GM23338 (cell line): ENCODE data around the gene BBOF1. TPM values are rescaled to one million over a fixed set of nuclear protein-coding genes. Genes with fewer than 3 reads are reported as not detected.
"Not testable (repeated sequence)": the region's sequence is repeated elsewhere in the genome, so short reads cannot be mapped to it uniquely, and the experiment has no call there.

ENCODE experiments used
- ATAC-seq: fragments of 200-7000 bp; cut with Tn5 transposase; 3 replicates; pipeline ENCODE4 v1.9.1; 2020
- DNase-seq: peaks from one replicate; pipeline ENCODE4 v3.0.0-alpha.2; 2015; ENCODE audit warnings: low spot score
- H2AFZ ChIP-seq: fragments of 200-600 bp; sonication (generic); 2 replicates; pipeline ENCODE4 v1.8.0; 2016; ENCODE audit warnings: antibody characterized with exemption, mild to moderate bottlenecking, moderate library complexity
- H3F3A ChIP-seq: fragments of 200-600 bp; sonication (generic); replicated peaks from 2 replicates; pipeline ENCODE4 v1.8.0; 2017; ENCODE audit warnings: antibody characterized with exemption, mixed run types, low read depth
- H3K27ac ChIP-seq: fragments of 200-600 bp; sonication (generic); 2 replicates; pipeline ENCODE4 v1.6.1; 2016; ENCODE audit warnings: low read depth
- H3K27me3 ChIP-seq: fragments of 200-600 bp; sonication (generic); 2 replicates; pipeline ENCODE4 v1.8.0; 2016; ENCODE audit warnings: mild to moderate bottlenecking, mixed run types, moderate library complexity; ENCODE audit not compliant: insufficient read depth
- H3K36me3 ChIP-seq: fragments of 200-600 bp; sonication (generic); 2 replicates; pipeline ENCODE4 v1.8.0; 2016; ENCODE audit warnings: mild to moderate bottlenecking; ENCODE audit not compliant: insufficient read depth
- H3K4me1 ChIP-seq: fragments of 200-600 bp; sonication (generic); 2 replicates; pipeline ENCODE4 v1.8.0; 2016; ENCODE audit warnings: mild to moderate bottlenecking, moderate library complexity; ENCODE audit not compliant: insufficient read depth
- H3K4me2 ChIP-seq: fragments of 200-600 bp; sonication (generic); 2 replicates; pipeline ENCODE4 v1.7.1; 2017; ENCODE audit warnings: mixed run types
- H3K4me3 ChIP-seq: fragments of 200-600 bp; sonication (generic); 2 replicates; pipeline ENCODE4 v1.6.1; 2016; ENCODE audit warnings: mixed run types
- H3K79me2 ChIP-seq: fragments of 200-600 bp; sonication (generic); replicated peaks from 2 replicates; pipeline ENCODE4 v1.8.0; 2017; ENCODE audit warnings: mild to moderate bottlenecking; ENCODE audit not compliant: insufficient read depth
- H3K9me2 ChIP-seq: fragments of 200-600 bp; sonication (generic); 2 replicates; pipeline ENCODE4 v1.8.0; 2017; ENCODE audit not compliant: insufficient read depth
- H4K20me1 ChIP-seq: fragments of 200-600 bp; sonication (generic); replicated peaks from 2 replicates; pipeline ENCODE4 v1.8.0; 2017; ENCODE audit warnings: mild to moderate bottlenecking; ENCODE audit not compliant: insufficient read depth
- H3K27ac Mint-ChIP-seq: 2 replicates; pipeline ENCODE4 v1.8.0; 2020; ENCODE audit warnings: inconsistent platforms, mild to moderate bottlenecking, moderate library complexity, mixed read lengths
- H3K27me3 Mint-ChIP-seq: 3 replicates; pipeline ENCODE4 v1.8.0; 2022; ENCODE audit warnings: low read depth, mild to moderate bottlenecking, moderate library complexity, mixed read lengths, inconsistent platforms; ENCODE audit not compliant: insufficient read depth, poor library complexity
- H3K36me3 Mint-ChIP-seq: 3 replicates; pipeline ENCODE4 v1.8.0; 2021; ENCODE audit warnings: low read depth, mild to moderate bottlenecking, inconsistent platforms, moderate library complexity, mixed read lengths
- H3K4me1 Mint-ChIP-seq: 3 replicates; pipeline ENCODE4 v1.8.0; 2020; ENCODE audit warnings: mild to moderate bottlenecking, inconsistent platforms, mixed read lengths
- H3K4me3 Mint-ChIP-seq: 3 replicates; pipeline ENCODE4 v1.8.0; 2021; ENCODE audit warnings: moderate library complexity, mild to moderate bottlenecking, inconsistent platforms, mixed read lengths
- H3K9me3 Mint-ChIP-seq: 3 replicates; pipeline ENCODE4 v1.8.0; 2020; ENCODE audit warnings: moderate library complexity, mild to moderate bottlenecking, inconsistent platforms, mixed read lengths
- CREB1 ChIP-seq: fragments of 250-450 bp; sonication (Bioruptor Pico); IDR thresholded peaks from 2 replicates; pipeline ENCODE4 v1.5.0; 2020; ENCODE audit warnings: low read depth, mild to moderate bottlenecking, moderate library complexity
- ETS1 ChIP-seq: IDR thresholded peaks from 2 replicates; pipeline ENCODE4 v1.6.1; 2016; ENCODE audit warnings: antibody characterized with exemption
- EZH2 ChIP-seq: fragments of 200-600 bp; sonication (generic); IDR thresholded peaks from one replicate; pipeline ENCODE4 v1.8.0; 2017; ENCODE audit warnings: antibody characterized with exemption, mild to moderate bottlenecking, low read depth; ENCODE audit not compliant: unreplicated experiment
- EZH2phosphoT487 ChIP-seq: fragments of 200-600 bp; sonication (generic); IDR thresholded peaks from one replicate; pipeline ENCODE4 v1.8.1; 2018; ENCODE audit warnings: antibody characterized with exemption; ENCODE audit not compliant: unreplicated experiment
- JUNB ChIP-seq: IDR thresholded peaks from one replicate; pipeline ENCODE4 v1.6.1; 2016; ENCODE audit warnings: antibody characterized with exemption; ENCODE audit not compliant: unreplicated experiment
- NANOG ChIP-seq: IDR thresholded peaks from 2 replicates; pipeline ENCODE4 v1.6.1; 2016; ENCODE audit warnings: antibody characterized with exemption, borderline replicate concordance
- POLR2AphosphoS5 ChIP-seq: IDR thresholded peaks from 2 replicates; pipeline ENCODE4 v1.6.1; 2016; ENCODE audit warnings: antibody characterized with exemption, low read depth
- REST ChIP-seq: IDR thresholded peaks from one replicate; pipeline ENCODE4 v1.6.1; 2018; ENCODE audit warnings: antibody characterized with exemption; ENCODE audit not compliant: unreplicated experiment
- STAT1 ChIP-seq: IDR thresholded peaks from one replicate; pipeline ENCODE4 v1.6.1; 2016; ENCODE audit warnings: antibody characterized with exemption; ENCODE audit not compliant: unreplicated experiment
- ZNF114 ChIP-seq: fragments of 250-450 bp; sonication (Bioruptor Pico); IDR thresholded peaks from 2 replicates; pipeline ENCODE4 v1.5.0; 2020; ENCODE audit warnings: mild to moderate bottlenecking, moderate library complexity
- ZNF331 ChIP-seq: fragments of 250-450 bp; sonication (Bioruptor Pico); IDR thresholded peaks from 2 replicates; pipeline ENCODE4 v1.5.0; 2020; ENCODE audit warnings: low read depth, mild to moderate bottlenecking, moderate library complexity
- ZNF462 ChIP-seq: fragments of 250-450 bp; sonication (Bioruptor Pico); IDR thresholded peaks from 2 replicates; pipeline ENCODE4 v1.5.0; 2020; ENCODE audit warnings: mild to moderate bottlenecking, moderate library complexity
- polyA plus RNA-seq: library from polyadenylated mRNA; unstranded; fragments of >200 nt; fragmentation: Nextera tagmentation; extraction: Ambion mirVana; gene quantifications from 2 replicates; pipeline ENCODE4 v1.2.1, GENCODE V29; 2016
- total RNA-seq: library from RNA; depleted of rRNA; stranded (reverse); fragments of >200 nt; shearing (Covaris generic); gene quantifications from 2 replicates; pipeline ENCODE4 v1.2.3, GENCODE V29; 2014

The BBOF1 gene
- total and polyA plus RNA-seq, 2 experiments from 2014 or later, result 0.24 to 0.53 TPM

DNA sequence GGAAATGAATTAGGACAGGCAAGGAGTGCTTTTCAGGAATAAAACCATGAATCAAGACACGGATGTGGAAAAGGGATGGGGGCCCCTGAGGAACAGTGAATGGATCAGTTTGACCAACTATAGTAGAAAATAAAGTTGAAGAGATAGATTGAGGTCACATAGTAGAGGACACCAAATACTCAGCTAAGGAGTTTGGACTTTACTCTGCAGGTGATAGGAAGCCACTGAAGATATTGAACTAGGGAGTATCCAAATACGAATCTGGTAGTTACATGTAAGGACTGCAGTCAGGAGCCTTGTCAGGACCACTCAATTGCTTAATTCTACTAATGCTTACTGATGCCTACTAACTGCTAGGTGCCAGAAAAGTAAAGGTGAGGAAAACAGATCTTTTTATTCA lies 20.4 kb upstream of the BBOF1 start:
- Histone ChIP-seq H3K4me1 (no peaks in the 10 kb centered on the region), H3K36me3 (no peaks in the 10 kb centered on the region), H3K9me2 (no peaks in the 10 kb centered on the region), H4K20me1 (no peaks in the 10 kb centered on the region; the same call in 1 of the 2 replicates), H3K4me2 (no peak overlapping the region), H3K27me3 (no peaks in the 10 kb centered on the region), H3K27ac (no peak overlapping the region), H3K4me3 (no peak overlapping the region), H3F3A (no peaks in the 10 kb centered on the region), H2AFZ (no peak overlapping the region), H3K79me2 (no peaks in the 10 kb centered on the region)
- H3K27ac Mint-ChIP-seq, result no peak overlapping the region
- no peaks in the 10 kb centered on the region for H3K9me3 Mint-ChIP-seq
- no peak for TF ChIP-seq POLR2AphosphoS5
- TF ChIP-seq NANOG, result no peak
- TF ChIP-seq REST, result no peak
- no peak for TF ChIP-seq ZNF462 (CRISPR knock-in tag)
- no peak for TF ChIP-seq ZNF114 (CRISPR knock-in tag)
- no peak for TF ChIP-seq ZNF331 (CRISPR knock-in tag)
- no peak for TF ChIP-seq STAT1
- no peak for TF ChIP-seq EZH2phosphoT487
- no peak for TF ChIP-seq EZH2
- no peak for TF ChIP-seq ETS1
- TF ChIP-seq CREB1, result no peak
- no peak for TF ChIP-seq JUNB
- no peak overlapping the region for H3K4me3 Mint-ChIP-seq
- DNase-seq, result no peak
- no peak for ATAC-seq
- H3K27me3 Mint-ChIP-seq, result peaks cover 2% of the 10 kb centered on the region
- H3K36me3 Mint-ChIP-seq, result no peaks in the 10 kb centered on the region
- no peaks in the 10 kb centered on the region for H3K4me1 Mint-ChIP-seq

- H3K79me2 ChIP-seq, H3K27ac ChIP-seq, H3K27me3 ChIP-seq, ATAC-seq, H3K9me3 Mint-ChIP-seq, H3K27me3 Mint-ChIP-seq, H3K4me3 Mint-ChIP-seq, H3K4me2 ChIP-seq, H3K9me2 ChIP-seq, H3K27ac Mint-ChIP-seq, H4K20me1 ChIP-seq, H2AFZ ChIP-seq, H3K4me1 ChIP-seq, H3F3A ChIP-seq, H3K36me3 Mint-ChIP-seq, H3K4me1 Mint-ChIP-seq, DNase-seq, H3K4me3 ChIP-seq, H3K36me3 ChIP-seq: not testable (repeated sequence)
Measured at GRCh38 chr14:74005664-74006063, 13.5 kb upstream of the BBOF1 start.
